Neuronal stem cell (in vitro differentiated cells): ENCODE results near the gene AKT2.

Experiments
- DNase-seq: peaks from one replicate; pipeline ENCODE4 v3.0.0-alpha.2; 2013; ENCODE audit warnings: low spot score
- H2AFZ ChIP-seq: one replicate; pipeline ENCODE4 v1.6.1; 2013; ENCODE audit warnings: mild to moderate bottlenecking, low read length, inconsistent platforms
- H2AK5ac ChIP-seq: 2 replicates; pipeline ENCODE4 v1.6.1; 2013; ENCODE audit warnings: low read depth, mild to moderate bottlenecking, inconsistent platforms, low read length, moderate library complexity, mixed read lengths
- H2BK120ac ChIP-seq: 2 replicates; pipeline ENCODE4 v1.6.1; 2013; ENCODE audit warnings: low read depth, mild to moderate bottlenecking, inconsistent platforms, low read length, moderate library complexity, mixed read lengths
- H2BK12ac ChIP-seq: one replicate; pipeline ENCODE4 v1.6.1; 2013; ENCODE audit warnings: low read length, inconsistent platforms
- H2BK15ac ChIP-seq: 2 replicates; pipeline ENCODE4 v1.6.1; 2013; ENCODE audit warnings: mild to moderate bottlenecking, low read length, inconsistent platforms, mixed read lengths
- H2BK5ac ChIP-seq: one replicate; pipeline ENCODE4 v1.6.1; 2013; ENCODE audit warnings: inconsistent platforms, mild to moderate bottlenecking, low read length, moderate library complexity
- H3K14ac ChIP-seq: one replicate; pipeline ENCODE4 v1.6.1; 2013; ENCODE audit warnings: low read length, inconsistent platforms
- H3K18ac ChIP-seq: 2 replicates; pipeline ENCODE4 v1.6.1; 2013; ENCODE audit warnings: low read length, inconsistent platforms
- H3K23ac ChIP-seq: 2 replicates; pipeline ENCODE4 v1.6.1; 2013; ENCODE audit warnings: low read depth, mild to moderate bottlenecking, mixed read lengths, low read length, inconsistent platforms; ENCODE audit not compliant: poor library complexity
- H3K27ac ChIP-seq: replicated peaks from 3 replicates; pipeline ENCODE4 v1.5.1; 2013; ENCODE audit warnings: low read length, inconsistent platforms
- H3K27me3 ChIP-seq, 3 experiments: 2 replicates each; pipeline ENCODE4 v1.6.1; 2013; ENCODE audit warnings: low read length in 3 of 3, mild to moderate bottlenecking in 2 of 3, inconsistent platforms in 1 of 3, low read depth in 1 of 3, mixed read lengths in 1 of 3, moderate library complexity in 1 of 3; ENCODE audit not compliant: control insufficient read depth in 3 of 3, insufficient read depth in 3 of 3
- H3K36me3 ChIP-seq, 2 donors: replicated peaks in 1 of 2; 2 replicates each; pipeline ENCODE4 v1.6.1; 2013; ENCODE audit warnings: low read length in 2 of 2; ENCODE audit not compliant: control insufficient read depth in 2 of 2, insufficient read depth in 2 of 2
- H3K4ac ChIP-seq: 2 replicates; pipeline ENCODE4 v1.6.1; 2013; ENCODE audit warnings: inconsistent platforms, mild to moderate bottlenecking, low read length, moderate library complexity
- H3K4me1 ChIP-seq, 2 donors: 1 replicate in 1 of 2; 2 replicates in 1 of 2; pipeline ENCODE4 v1.6.1; 2013; ENCODE audit warnings: low read length in 2 of 2, low read depth in 1 of 2; ENCODE audit not compliant: control insufficient read depth in 2 of 2, insufficient read depth in 1 of 2
- H3K4me2 ChIP-seq: one replicate; pipeline ENCODE4 v1.6.1; 2013; ENCODE audit warnings: mild to moderate bottlenecking, low read length, inconsistent platforms; ENCODE audit not compliant: insufficient read depth, poor library complexity, severe bottlenecking
- H3K4me3 ChIP-seq, 2 donors: 2 replicates each; pipeline ENCODE4 v1.5.1; 2013; ENCODE audit warnings: low read length in 2 of 2, mild to moderate bottlenecking in 2 of 2, inconsistent platforms in 1 of 2, moderate library complexity in 1 of 2
- H3K79me1 ChIP-seq: one replicate; pipeline ENCODE4 v1.6.1; 2013; ENCODE audit warnings: low read depth, mild to moderate bottlenecking, inconsistent platforms, low read length, moderate library complexity
- H3K9ac ChIP-seq: one replicate; pipeline ENCODE4 v1.6.1; 2013; ENCODE audit warnings: mild to moderate bottlenecking, low read depth, low read length, inconsistent platforms; ENCODE audit not compliant: poor library complexity
- H3K9me3 ChIP-seq, 2 donors: replicated peaks in 1 of 2; 2 replicates each; pipeline versions ENCODE3 to v1.6.1; 2013; ENCODE audit warnings: low read length in 2 of 2, mild to moderate bottlenecking in 2 of 2, inconsistent platforms in 1 of 2, low read depth in 1 of 2, mixed read lengths in 1 of 2, moderate library complexity in 1 of 2; ENCODE audit not compliant: control insufficient read depth in 2 of 2, insufficient read depth in 1 of 2
- H4K8ac ChIP-seq: one replicate; pipeline ENCODE4 v1.6.1; 2013; ENCODE audit warnings: low read depth, mild to moderate bottlenecking, inconsistent platforms, low read length, moderate library complexity
- H4K91ac ChIP-seq: one replicate; pipeline ENCODE4 v1.6.1; 2013; ENCODE audit warnings: low read length, low read depth, mild to moderate bottlenecking, inconsistent platforms; ENCODE audit not compliant: poor library complexity
- WGBS, 2 donors: extraction: QIAGEN DNeasy Blood & Tissue Kit; methylation state at CpG; one replicate each; pipeline ENCODE4 v1.1.7; 2013; ENCODE audit warnings: missing lambda C conversion rate in 2 of 2, mixed read lengths in 1 of 2; ENCODE audit not compliant: insufficient read length in 2 of 2, insufficient replicate concordance in 1 of 2; ENCODE audit errors: extremely low coverage in 2 of 2; 5-methylcytosine and 5-hydroxymethylcytosine counted together

Gene AKT2

GRCh38 chr19:40272261-40272660 lies 12.9 kb downstream of the AKT2 start:
- H2AFZ ChIP-seq = no peak overlapping the region
- no peak overlapping the region for H2BK12ac ChIP-seq
- no peak overlapping the region for H2BK120ac ChIP-seq
- H2BK5ac ChIP-seq = no peak overlapping the region
- peak overlapping the region; percentile 1 for H3K23ac ChIP-seq
- H3K9me3 ChIP-seq = no peaks in the 10 kb centered on the region
- H3K4ac ChIP-seq = no peak overlapping the region
- DNase-seq = no peak
- no peak overlapping the region for H3K4me3 ChIP-seq
- peaks cover 20% of the 10 kb centered on the region for H3K79me1 ChIP-seq
- H3K4me2 ChIP-seq = no peak overlapping the region
- H3K27me3 ChIP-seq = no peaks in the 10 kb centered on the region
- no CpG with 5 or more reads among the region's 14 CpGs for WGBS, 2 donors
- H3K27ac ChIP-seq = no peak overlapping the region
- no peak overlapping the region for H3K14ac ChIP-seq
- H4K8ac ChIP-seq = no peak overlapping the region
- no peak overlapping the region for H4K91ac ChIP-seq
- H3K4me1 ChIP-seq = peaks cover 7% of the 10 kb centered on the region in 2 donors
- H3K18ac ChIP-seq = no peak overlapping the region
- no peak overlapping the region for H3K9ac ChIP-seq
- H2AK5ac ChIP-seq = no peak overlapping the region
- no peak overlapping the region for H2BK15ac ChIP-seq
- H3K36me3 ChIP-seq = peaks cover 1 to 31% of the 10 kb centered on the region in 2 donors

- Histone ChIP-seq H2BK12ac (no peak overlapping the region), H3K4me2 (no peak overlapping the region), H3K4me1 (peaks cover 7% of the 10 kb centered on the region in 2 donors), H2BK15ac (no peak overlapping the region), H4K8ac (no peak overlapping the region), H2AFZ (no peak overlapping the region), H2BK5ac (no peak overlapping the region), H3K18ac (no peak overlapping the region), H3K79me1 (peaks cover 21% of the 10 kb centered on the region), H3K23ac (no peak overlapping the region), H3K4me3 (no peak overlapping the region), H3K9ac (no peak overlapping the region), H4K91ac (no peak overlapping the region), H2AK5ac (no peak overlapping the region), H3K4ac (no peak overlapping the region), H3K14ac (no peak overlapping the region), H3K36me3 (peaks cover 1 to 32% of the 10 kb centered on the region in 2 donors), H3K27me3 (no peaks in the 10 kb centered on the region), H2BK120ac (no peak overlapping the region), H3K9me3 (no peaks in the 10 kb centered on the region), H3K27ac (no peak overlapping the region)
- no CpG with 5 or more reads among the region's 4 CpGs for WGBS, 2 donors
- DNase-seq = no peak
These were observed 13.4 kb downstream of the AKT2 start for GRCh38 chr19:40271706-40272105.

GRCh38 chr19:40270362-40271089 lies 14.6 kb downstream of the AKT2 start:
- WGBS, 2 donors = no CpG with 5 or more reads among the region's 12 CpGs
- no peak for DNase-seq
- no peak overlapping the region for H3K18ac ChIP-seq

GRCh38 chr19:40269216-40269940 lies 15.8 kb downstream of the AKT2 start:
- H3K4me3 ChIP-seq = no peak overlapping the region
- no peak overlapping the region for H2BK5ac ChIP-seq
- DNase-seq = no peak
- no CpG with 5 or more reads among the region's 11 CpGs for WGBS, 2 donors
- no peak overlapping the region for H2AFZ ChIP-seq
- no peaks in the 10 kb centered on the region for H3K9me3 ChIP-seq
- no peaks in the 10 kb centered on the region for H3K27me3 ChIP-seq
- H4K8ac ChIP-seq = no peak overlapping the region
- H3K4me1 ChIP-seq = peaks cover 0 to 4% of the 10 kb centered on the region in 2 donors
- peaks cover 20% of the 10 kb centered on the region for H3K79me1 ChIP-seq
- no peak overlapping the region for H3K4me2 ChIP-seq
- H2AK5ac ChIP-seq = no peak overlapping the region
- no peak overlapping the region for H2BK12ac ChIP-seq
- H3K23ac ChIP-seq = no peak overlapping the region
- H3K14ac ChIP-seq = no peak overlapping the region
- H4K91ac ChIP-seq = no peak overlapping the region
- no peak overlapping the region for H2BK15ac ChIP-seq
- H3K18ac ChIP-seq = no peak overlapping the region
- no peak overlapping the region for H3K9ac ChIP-seq
- H3K27ac ChIP-seq = no peak overlapping the region
- H2BK120ac ChIP-seq = no peak overlapping the region
- peaks cover 4 to 39% of the 10 kb centered on the region in 2 donors for H3K36me3 ChIP-seq
- no peak overlapping the region for H3K4ac ChIP-seq

More at GRCh38 chr19:40270362-40271089, 14.6 kb downstream of the AKT2 start:
- no peak overlapping the region for H3K4me2 ChIP-seq
- H2AK5ac ChIP-seq = no peak overlapping the region
- H2BK12ac ChIP-seq = no peak overlapping the region
- H3K27ac ChIP-seq = no peak overlapping the region
- no peak overlapping the region for H4K91ac ChIP-seq
- no peak overlapping the region for H3K4ac ChIP-seq
- no peak overlapping the region for H3K4me3 ChIP-seq
- no peak overlapping the region for H3K23ac ChIP-seq
- peaks cover 7% of the 10 kb centered on the region in 2 donors for H3K4me1 ChIP-seq
- H2AFZ ChIP-seq = no peak overlapping the region
- H3K36me3 ChIP-seq = peaks cover 1 to 32% of the 10 kb centered on the region in 2 donors
- H3K9me3 ChIP-seq = no peaks in the 10 kb centered on the region
- H3K79me1 ChIP-seq = peaks cover 21% of the 10 kb centered on the region
- H2BK120ac ChIP-seq = no peak overlapping the region
- no peak overlapping the region for H3K9ac ChIP-seq
- no peak overlapping the region for H4K8ac ChIP-seq
- H2BK15ac ChIP-seq = no peak overlapping the region
- H2BK5ac ChIP-seq = no peak overlapping the region
- H3K27me3 ChIP-seq = no peaks in the 10 kb centered on the region
- H3K14ac ChIP-seq = no peak overlapping the region
